H1 (cell line): ENCODE data around the gene MSANTD2. TPM values are rescaled to one million over a fixed set of nuclear protein-coding genes. Genes with fewer than 3 reads are reported as not detected.

Source experiments
- CTCF ChIA-PET: fragments of 300-600 bp; sonication (Branson Sonifier 250); formaldehyde crosslinking; loops from one replicate; lab custom pipeline; 2021; ENCODE audit not compliant: partially characterized antibody; lab: Charles Lee
- POLR2A ChIA-PET: fragments of 300-600 bp; sonication (Branson Sonifier 250); formaldehyde crosslinking; loops from one replicate; lab custom pipeline; 2021; ENCODE audit warnings: inconsistent platforms; ENCODE audit not compliant: partially characterized antibody; lab: Charles Lee
- DNase-seq, 2 experiments: peaks; one replicate each; pipeline versions ENCODE4 v3.0.0 to v3.0.0-alpha.2; 2010 to 2022; ENCODE audit warnings: low spot score in 2 of 2, low read depth in 1 of 2, mixed read lengths in 1 of 2
- FAIRE-seq: peaks from 2 replicates; lab custom pipeline; 2011; peaks lifted over from hg19 to GRCh38; lab: Jason Lieb, UNC
- H2AFZ ChIP-seq: 2 replicates; pipeline ENCODE4 v1.8.1; 2012; ENCODE audit warnings: low read length, inconsistent platforms
- H2AK5ac ChIP-seq: 2 replicates; pipeline ENCODE4 v1.6.1; 2013; ENCODE audit warnings: low read depth, low read length
- H2BK120ac ChIP-seq: replicated peaks from 2 replicates; pipeline ENCODE3; 2013; ENCODE audit warnings: low read depth, low read length, inconsistent platforms
- H2BK12ac ChIP-seq: 2 replicates; pipeline ENCODE4 v1.6.1; 2013; ENCODE audit warnings: low read depth, low read length
- H2BK15ac ChIP-seq: 2 replicates; pipeline ENCODE4 v1.6.1; 2013; ENCODE audit warnings: low read length
- H2BK20ac ChIP-seq: 2 replicates; pipeline ENCODE4 v1.6.1; 2013; ENCODE audit warnings: low read length
- H2BK5ac ChIP-seq: 2 replicates; pipeline ENCODE4 v1.6.1; 2013; ENCODE audit warnings: low read depth, low read length
- H3K14ac ChIP-seq: 2 replicates; pipeline ENCODE4 v1.6.1; 2013; ENCODE audit warnings: inconsistent platforms; ENCODE audit not compliant: insufficient read length
- H3K18ac ChIP-seq: 2 replicates; pipeline ENCODE4 v1.6.1; 2013; ENCODE audit warnings: low read length; ENCODE audit errors: extremely low read depth
- H3K23ac ChIP-seq: 2 replicates; pipeline ENCODE4 v1.6.1; 2013; ENCODE audit warnings: inconsistent platforms; ENCODE audit not compliant: insufficient read length
- H3K23me2 ChIP-seq: 2 replicates; pipeline ENCODE4 v1.6.1; 2013; ENCODE audit warnings: low read depth, low read length
- H3K27ac ChIP-seq: 2 replicates; pipeline ENCODE4 v1.6.1; 2011; ENCODE audit warnings: low read depth, low read length, inconsistent platforms
- H3K27me3 ChIP-seq, 4 experiments: replicated peaks in 1 of 4; 1 replicate in 1 of 4; 2 replicates in 3 of 4; pipeline versions ENCODE4 v1.6.1 to v1.8.1; 2011 to 2013; ENCODE audit warnings: low read length in 3 of 4, mild to moderate bottlenecking in 3 of 4, inconsistent platforms in 2 of 4, mixed read lengths in 2 of 4, moderate library complexity in 1 of 4; ENCODE audit not compliant: control insufficient read depth in 3 of 4, insufficient read depth in 3 of 4; ENCODE audit errors: extremely low read depth in 1 of 4
- H3K36me3 ChIP-seq, 4 experiments: 2 replicates each; pipeline versions ENCODE4 v1.6.1 to v1.8.1; 2011 to 2013; ENCODE audit warnings: mild to moderate bottlenecking in 4 of 4, low read length in 3 of 4, moderate library complexity in 2 of 4, control low read depth in 1 of 4, inconsistent platforms in 1 of 4; ENCODE audit not compliant: insufficient read depth in 4 of 4, control insufficient read depth in 2 of 4
- H3K4ac ChIP-seq: replicated peaks from 2 replicates; pipeline ENCODE3; 2013; ENCODE audit warnings: low read length, low read depth, mixed read lengths, inconsistent platforms; ENCODE audit not compliant: insufficient read length
- H3K4me1 ChIP-seq, 4 experiments: replicated peaks in 1 of 4; 1 replicate in 1 of 4; 2 replicates in 3 of 4; pipeline versions ENCODE4 v1.6.1 to v1.8.1; 2011 to 2013; ENCODE audit warnings: low read length in 3 of 4, inconsistent platforms in 2 of 4, mixed read lengths in 1 of 4; ENCODE audit not compliant: insufficient read depth in 4 of 4, control insufficient read depth in 3 of 4
- H3K4me2 ChIP-seq, 2 experiments: 2 replicates each; pipeline versions ENCODE4 v1.6.1 to v1.8.1; 2011 to 2013; ENCODE audit warnings: low read depth in 2 of 2, low read length in 2 of 2, control low read depth in 1 of 2, inconsistent platforms in 1 of 2, mild to moderate bottlenecking in 1 of 2; ENCODE audit not compliant: insufficient read depth in 1 of 2
- H3K4me3 ChIP-seq, 4 experiments: fragments of 200-600, 300-600 bp in 1 of 4; sonication (generic), shearing (Covaris generic), sonication (Bioruptor Twin) in 1 of 4; 2 replicates each; pipeline versions ENCODE4 v1.5.1 to v1.8.1; 2011 to 2016; ENCODE audit warnings: low read length in 4 of 4, low read depth in 3 of 4, control low read depth in 2 of 4, inconsistent platforms in 2 of 4, mild to moderate bottlenecking in 2 of 4, mixed read lengths in 1 of 4, moderate library complexity in 1 of 4; ENCODE audit not compliant: insufficient read depth in 2 of 4; ENCODE audit errors: extremely low read depth in 1 of 4
- H3K56ac ChIP-seq: replicated peaks from 2 replicates; pipeline ENCODE3; 2013; ENCODE audit warnings: low read depth, mild to moderate bottlenecking, mixed read lengths, low read length, inconsistent platforms; ENCODE audit not compliant: insufficient read length
- H3K79me1 ChIP-seq: 2 replicates; pipeline ENCODE4 v1.6.1; 2013; ENCODE audit warnings: low read depth, low read length, control low read depth
- H3K79me2 ChIP-seq, 2 experiments: 2 replicates each; pipeline versions ENCODE4 v1.6.1 to v1.8.1; 2012 to 2013; ENCODE audit warnings: low read length in 2 of 2, mild to moderate bottlenecking in 2 of 2, inconsistent platforms in 1 of 2; ENCODE audit not compliant: insufficient read depth in 2 of 2, control insufficient read depth in 1 of 2
- H3K9ac ChIP-seq, 4 experiments: replicated peaks in 1 of 4; 1 replicate in 1 of 4; 2 replicates in 3 of 4; pipeline versions ENCODE4 v1.6.1 to v1.8.1; 2011 to 2013; ENCODE audit warnings: low read depth in 3 of 4, low read length in 3 of 4, control low read depth in 2 of 4, mild to moderate bottlenecking in 2 of 4, moderate library complexity in 2 of 4, inconsistent platforms in 1 of 4; ENCODE audit errors: extremely low read depth in 1 of 4
- H3K9me3 ChIP-seq, 2 experiments: 2 replicates each; pipeline versions ENCODE4 v1.6.1 to v1.8.1; 2012 to 2013; ENCODE audit warnings: mild to moderate bottlenecking in 2 of 2, moderate library complexity in 2 of 2, control low read depth in 1 of 2, inconsistent platforms in 1 of 2, low read depth in 1 of 2, low read length in 1 of 2, mixed read lengths in 1 of 2; ENCODE audit not compliant: insufficient read depth in 2 of 2
- H4K20me1 ChIP-seq, 2 experiments: replicated peaks in 1 of 2; 2 replicates each; pipeline versions ENCODE3 to v1.8.1; 2011 to 2013; ENCODE audit warnings: inconsistent platforms in 2 of 2, low read length in 2 of 2, mild to moderate bottlenecking in 1 of 2; ENCODE audit not compliant: insufficient read depth in 2 of 2, control insufficient read depth in 1 of 2
- H4K5ac ChIP-seq: 2 replicates; pipeline ENCODE4 v1.6.1; 2013; ENCODE audit warnings: low read length, low read depth, mixed read lengths, inconsistent platforms; ENCODE audit not compliant: insufficient read length
- H4K8ac ChIP-seq: 2 replicates; pipeline ENCODE4 v1.8.0; 2013; ENCODE audit warnings: mild to moderate bottlenecking, moderate library complexity, low read length, inconsistent platforms; ENCODE audit not compliant: insufficient read depth; ENCODE audit errors: extremely low read depth
- H4K91ac ChIP-seq: replicated peaks from 2 replicates; pipeline ENCODE3; 2013; ENCODE audit warnings: low read length, mixed read lengths, inconsistent platforms; ENCODE audit not compliant: insufficient read length
- BACH1 ChIP-seq: IDR thresholded peaks from 2 replicates; pipeline ENCODE4 v1.6.1; 2012; ENCODE audit warnings: low read length, improper control_type of control experiment
- CBX8 ChIP-seq: fragments of 300-800, 300-1000 bp; sonication (generic); IDR thresholded peaks from 2 replicates; pipeline ENCODE4 v1.7.1; 2016; ENCODE audit warnings: low read depth, low read length, borderline replicate concordance
- CTCF ChIP-seq, 3 experiments: IDR thresholded peaks; 1 replicate in 2 of 3; 2 replicates in 1 of 3; pipeline versions ENCODE4 v1.5.1 to v1.6.1; 2011; ENCODE audit warnings: low read length in 3 of 3, mild to moderate bottlenecking in 3 of 3, inconsistent platforms in 2 of 3, low read depth in 1 of 3, moderate library complexity in 1 of 3; ENCODE audit not compliant: insufficient read depth in 1 of 3; ENCODE audit errors: control extremely low read depth in 1 of 3
- HDAC2 ChIP-seq, 2 experiments: fragments of 300-600 bp in 1 of 2; sonication (generic) in 1 of 2; IDR thresholded peaks; 2 replicates each; pipeline ENCODE4 v1.6.1; 2011 to 2012; ENCODE audit warnings: low read depth in 2 of 2, low read length in 2 of 2, mild to moderate bottlenecking in 2 of 2, moderate library complexity in 2 of 2, borderline replicate concordance in 1 of 2, inconsistent platforms in 1 of 2
- NRF1 ChIP-seq: IDR thresholded peaks from 2 replicates; pipeline ENCODE4 v1.6.1; 2011; ENCODE audit warnings: mild to moderate bottlenecking, low read depth, low read length, improper control_type of control experiment
- RBBP5 ChIP-seq: IDR thresholded peaks from 2 replicates; pipeline ENCODE4 v1.7.1; 2012; ENCODE audit warnings: low read depth, mild to moderate bottlenecking, inconsistent platforms, low read length, moderate library complexity, borderline replicate concordance
- RXRA ChIP-seq: IDR thresholded peaks from 2 replicates; pipeline ENCODE4 v1.6.1; 2011; ENCODE audit warnings: low read depth, mild to moderate bottlenecking, low read length, moderate library complexity; ENCODE audit not compliant: insufficient read depth
- SIN3A ChIP-seq, 2 experiments: IDR thresholded peaks in 1 of 2; conservative IDR thresholded peaks in 1 of 2; 2 replicates each; pipeline ENCODE4 v1.6.1; 2011 to 2012; ENCODE audit warnings: low read length in 2 of 2, improper control_type of control experiment in 1 of 2, low read depth in 1 of 2, mild to moderate bottlenecking in 1 of 2
- SUZ12 ChIP-seq: fragments of 200-600 bp; sonication (generic); IDR thresholded peaks from 2 replicates; pipeline ENCODE4 v1.6.1; 2012; ENCODE audit warnings: mild to moderate bottlenecking, inconsistent platforms, low read length, moderate library complexity, mixed read lengths
- TBP ChIP-seq: IDR thresholded peaks from 2 replicates; pipeline ENCODE4 v1.6.1; 2011; ENCODE audit warnings: low read depth, low read length, improper control_type of control experiment
- TEAD4 ChIP-seq: IDR thresholded peaks from 2 replicates; pipeline ENCODE4 v1.6.1; 2012; ENCODE audit warnings: low read depth, low read length, inconsistent platforms, mixed read lengths
- YY1 ChIP-seq: IDR thresholded peaks from 2 replicates; pipeline ENCODE4 v1.6.1; 2011; ENCODE audit warnings: low read depth, mild to moderate bottlenecking, low read length
- WGBS, 2 experiments: shearing (Covaris generic) in 1 of 2; methylation state at CpG; one replicate each; pipeline versions ENCODE4 v1.1.6 to v1.1.7; 2013 to 2015; ENCODE audit warnings: low lambda C conversion rate in 2 of 2, mixed read lengths in 2 of 2, inconsistent platforms in 1 of 2, low coverage in 1 of 2, missing lambda C conversion rate in 1 of 2; ENCODE audit not compliant: insufficient replicate concordance in 2 of 2, insufficient coverage in 1 of 2, insufficient read length in 1 of 2; ENCODE audit errors: extremely low coverage in 1 of 2, missing lambda C conversion rate in 1 of 2; 5-methylcytosine and 5-hydroxymethylcytosine counted together
- polyA plus RNA-seq, 7 experiments: library from polyadenylated mRNA; depleted of rRNA in 3 of 7; stranded (reverse) in 5 of 7; unstranded in 2 of 7; fragments of >200 nt in 5 of 7; fragments of 200-250 nt in 2 of 7; gene quantifications; 1 replicate in 5 of 7; 2 replicates in 1 of 7; 4 replicates in 1 of 7; pipeline versions ENCODE4 v1.2.1 to v1.2.3, GENCODE V29; 2011 to 2013; ENCODE audit warnings: missing spikeins in 2 of 7, mixed read lengths in 2 of 7
- total RNA-seq: library from RNA; stranded (reverse); fragmentation: NEBNext Ultra II Directional; extraction: Animal tissue kit (Norgen Biotek cat#: 25700); gene quantifications from 2 replicates; pipeline ENCODE4 v1.2.1, GENCODE V29; 2021

The MSANTD2 gene
- total and polyA plus RNA-seq, 2 of the 8 experiments (the other 6 are each of a cell fraction or from before 2014, with no cell fraction given): 8.2 to 15.9 TPM

GRCh38 chr11:124829986-124830385 lies 29.8 kb upstream of the MSANTD2 start:
- Histone ChIP-seq H3K56ac (no peak overlapping the region), H3K79me2 (no peaks in the 10 kb centered on the region), H4K8ac (no peak overlapping the region), H4K20me1 (no peaks in the 10 kb centered on the region), H3K14ac (no peak overlapping the region), H3K27me3 (no peaks in the 10 kb centered on the region; a peak in 1 of 7 replicates), H3K4me1 (no peaks in the 10 kb centered on the region; a peak in 1 of 7 replicates), H2AK5ac (no peak overlapping the region), H3K4me2 (no peak overlapping the region), H2BK5ac (no peak overlapping the region), H2BK12ac (no peak overlapping the region), H3K23me2 (no peaks in the 10 kb centered on the region), H3K36me3 (no peaks in the 10 kb centered on the region), H2BK20ac (no peak overlapping the region), H3K23ac (no peak overlapping the region), H4K91ac (no peak overlapping the region), H4K5ac (no peak overlapping the region), H3K4me3 (no peak overlapping the region), H3K18ac (no peak overlapping the region), H3K9ac (no peak overlapping the region), H2BK120ac (no peak overlapping the region), H3K9me3 (no peaks in the 10 kb centered on the region), H2BK15ac (no peak overlapping the region), H2AFZ (no peak overlapping the region), H3K4ac (no peak overlapping the region), H3K27ac (no peak overlapping the region), H3K79me1 (no peaks in the 10 kb centered on the region)
- POLR2A ChIA-PET: no interaction called here
- CTCF ChIA-PET: interaction anchor here (0.6 to 3.3 kb wide), 5 partner anchors 17 to 521 kb away, joined by 3 to 11 read pairs (median 3); no protein-coding TSS in a partner anchor
- TF ChIP-seq CTCF (IDR thresholded peaks at IDR 0.05; ENCODE audit: control extremely low read depth in 1 of 3, insufficient read depth in 1 of 3, low read depth in 1 of 3, low read length in 3 of 3) (no peak), BACH1 (no peak), TEAD4 (no peak), TBP (no peak), CBX8 (no peak), RBBP5 (no peak), SUZ12 (no peak), HDAC2 (IDR thresholded peaks at IDR 0.05; ENCODE audit: borderline replicate concordance in 1 of 2, low read depth in 2 of 2, low read length in 2 of 2) (no peak), RXRA (no peak), SIN3A (conservative IDR thresholded peaks at IDR 0.05 in 1 of 2, IDR thresholded peaks at IDR 0.05 in 1 of 2; ENCODE audit: low read depth in 1 of 2, low read length in 2 of 2) (no peak), NRF1 (no peak), YY1 (no peak)
- FAIRE-seq (no peak), DNase-seq (no peak)
- 88% methylated on average over 3 of the region's 3 CpGs; no CpG with 5 or more reads in 1 of the 2 experiments for WGBS, 2 experiments
